Measurements from ENCODE around the gene GCN1.

The GCN1 gene

DNA sequence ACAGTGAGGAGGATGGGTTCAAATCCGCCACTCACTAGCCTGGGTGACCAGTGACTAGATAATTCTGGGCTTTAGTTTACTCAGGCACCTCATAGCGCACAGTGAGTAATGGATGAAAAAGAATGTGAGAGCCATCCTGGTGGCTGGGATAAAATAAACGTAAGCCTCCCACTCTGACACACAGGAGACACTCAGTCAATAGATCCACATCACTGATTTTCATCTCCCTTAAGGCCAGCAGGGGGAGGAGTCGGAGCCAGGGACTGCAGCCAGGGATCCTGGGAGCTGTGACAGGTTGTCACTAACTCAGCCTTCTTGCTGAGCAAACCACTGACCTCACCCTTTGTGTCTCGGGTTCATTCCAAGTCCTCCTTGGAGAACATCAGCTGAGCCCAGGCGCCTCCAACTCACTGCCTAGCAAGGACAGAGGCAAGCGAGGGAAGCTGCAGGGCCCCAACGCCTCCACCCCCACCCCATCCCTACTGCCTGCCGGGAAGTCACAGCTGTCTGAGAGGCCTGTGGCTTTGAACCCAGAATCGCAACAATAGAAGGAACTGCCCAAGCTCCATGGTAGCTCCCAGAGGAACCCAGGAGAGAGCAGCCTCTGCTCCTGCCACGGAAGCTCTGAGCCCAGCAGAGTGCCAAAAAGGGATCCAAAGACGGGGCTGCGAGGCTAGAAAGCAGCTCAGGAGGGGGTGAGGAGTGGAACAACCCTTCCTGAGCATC is 40.3 kb upstream of the GCN1 start:
- Histone ChIP-seq H2AFZ (ENCODE audit: low read length) (no peak overlapping the region), H3K79me2 (ENCODE audit: insufficient read depth, low read length) (no peaks in the 10 kb centered on the region), H3K4me1 (ENCODE audit: insufficient read depth, low read length, poor library complexity, severe bottlenecking) (peaks cover 22% of the 10 kb centered on the region), H3F3A (ENCODE audit: low read depth) (no peaks in the 10 kb centered on the region; the same call in 1 of the 2 replicates), H3K4me3 (ENCODE audit: low read length, poor library complexity, severe bottlenecking) (no peak overlapping the region), H3K9me3 (ENCODE audit: insufficient read depth, low read depth, low read length) (no peaks in the 10 kb centered on the region), H3K4me2 (ENCODE audit: low read depth, low read length, poor library complexity, severe bottlenecking) (no peak overlapping the region), H3K9ac (ENCODE audit: low read depth, low read length, poor library complexity, severe bottlenecking) (no peak overlapping the region), H3K36me3 (ENCODE audit: insufficient read depth, low read length) (no peaks in the 10 kb centered on the region), H3K9me2 (replicated peaks; ENCODE audit: low read depth, low read length) (no peaks in the 10 kb centered on the region), H4K20me1 (ENCODE audit: insufficient read depth, low read length, poor library complexity, severe bottlenecking) (no peaks in the 10 kb centered on the region), H3K27me3 (ENCODE audit: insufficient read depth, low read length, poor library complexity, severe bottlenecking) (no peaks in the 10 kb centered on the region)
- TF ChIP-seq, protein P1, sequence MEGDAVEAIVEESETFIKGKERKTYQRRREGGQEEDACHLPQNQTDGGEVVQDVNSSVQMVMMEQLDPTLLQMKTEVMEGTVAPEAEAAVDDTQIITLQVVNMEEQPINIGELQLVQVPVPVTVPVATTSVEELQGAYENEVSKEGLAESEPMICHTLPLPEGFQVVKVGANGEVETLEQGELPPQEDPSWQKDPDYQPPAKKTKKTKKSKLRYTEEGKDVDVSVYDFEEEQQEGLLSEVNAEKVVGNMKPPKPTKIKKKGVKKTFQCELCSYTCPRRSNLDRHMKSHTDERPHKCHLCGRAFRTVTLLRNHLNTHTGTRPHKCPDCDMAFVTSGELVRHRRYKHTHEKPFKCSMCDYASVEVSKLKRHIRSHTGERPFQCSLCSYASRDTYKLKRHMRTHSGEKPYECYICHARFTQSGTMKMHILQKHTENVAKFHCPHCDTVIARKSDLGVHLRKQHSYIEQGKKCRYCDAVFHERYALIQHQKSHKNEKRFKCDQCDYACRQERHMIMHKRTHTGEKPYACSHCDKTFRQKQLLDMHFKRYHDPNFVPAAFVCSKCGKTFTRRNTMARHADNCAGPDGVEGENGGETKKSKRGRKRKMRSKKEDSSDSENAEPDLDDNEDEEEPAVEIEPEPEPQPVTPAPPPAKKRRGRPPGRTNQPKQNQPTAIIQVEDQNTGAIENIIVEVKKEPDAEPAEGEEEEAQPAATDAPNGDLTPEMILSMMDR (conservative IDR thresholded peaks at IDR 0.05; ENCODE audit: low read length) = peak; percentile 15; the same call in 1 of the 2 replicates
- no peak for TF ChIP-seq EZH2phosphoT487 (IDR thresholded peaks at IDR 0.05; ENCODE audit: borderline replicate concordance)

DNA sequence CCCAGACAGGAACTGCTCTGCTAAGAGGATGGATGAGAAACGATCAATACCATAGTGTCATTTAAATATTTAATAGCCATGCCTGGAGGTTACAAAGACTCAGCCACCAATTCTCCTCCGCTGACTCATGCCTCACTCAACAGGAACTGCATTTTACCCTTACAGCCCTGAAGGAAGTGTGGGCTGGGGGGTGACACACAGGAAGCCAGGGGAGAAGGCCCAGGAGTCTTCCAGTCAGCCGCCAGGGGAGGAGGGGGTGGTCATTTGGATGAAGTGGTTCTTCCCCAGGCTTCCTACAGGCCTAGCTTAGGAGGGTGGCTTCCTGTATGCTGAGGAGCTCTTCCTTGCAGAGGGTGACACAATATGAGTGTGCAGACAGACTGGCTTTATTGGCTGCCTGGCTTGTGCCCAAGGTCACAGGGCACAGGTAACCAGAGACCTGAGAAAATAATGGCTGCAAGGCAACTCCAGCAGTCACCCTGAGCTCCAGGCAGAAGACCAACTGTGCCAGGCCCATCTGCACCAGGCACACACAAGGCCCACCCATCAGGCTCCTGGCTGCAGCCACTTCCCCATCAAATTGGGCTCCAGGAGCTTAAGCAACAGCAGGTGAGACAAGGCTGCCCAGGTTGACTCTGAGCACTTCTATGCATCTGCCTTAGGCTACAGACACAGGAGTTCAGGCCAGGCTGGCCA is 36.9 kb upstream of the GCN1 start:
- Histone ChIP-seq H3K79me2 (ENCODE audit: insufficient read depth, low read length) (no peaks in the 10 kb centered on the region), H3K27me3 (ENCODE audit: insufficient read depth, low read length, poor library complexity, severe bottlenecking) (no peaks in the 10 kb centered on the region), H3K9me2 (replicated peaks; ENCODE audit: low read depth, low read length) (no peaks in the 10 kb centered on the region), H3K9me3 (ENCODE audit: insufficient read depth, low read depth, low read length) (no peaks in the 10 kb centered on the region), H3K4me2 (ENCODE audit: low read depth, low read length, poor library complexity, severe bottlenecking) (peak overlapping the region; percentile 76), H3K4me1 (ENCODE audit: insufficient read depth, low read length, poor library complexity, severe bottlenecking) (peaks cover 40% of the 10 kb centered on the region), H4K20me1 (ENCODE audit: insufficient read depth, low read length, poor library complexity, severe bottlenecking) (no peaks in the 10 kb centered on the region), H3K36me3 (ENCODE audit: insufficient read depth, low read length) (no peaks in the 10 kb centered on the region), H3F3A (ENCODE audit: low read depth) (no peaks in the 10 kb centered on the region; the same call in 1 of the 2 replicates), H3K4me3 (ENCODE audit: low read length, poor library complexity, severe bottlenecking) (peak overlapping the region; percentile 61), H2AFZ (ENCODE audit: low read length) (no peak overlapping the region; the same call in 1 of the 2 replicates), H3K9ac (ENCODE audit: low read depth, low read length, poor library complexity, severe bottlenecking) (peak overlapping the region; percentile 67)
- TF ChIP-seq, protein P1 (conservative IDR thresholded peaks at IDR 0.05; ENCODE audit: low read length) = no peak
- no peak for TF ChIP-seq EZH2phosphoT487 (IDR thresholded peaks at IDR 0.05; ENCODE audit: borderline replicate concordance)

DNA sequence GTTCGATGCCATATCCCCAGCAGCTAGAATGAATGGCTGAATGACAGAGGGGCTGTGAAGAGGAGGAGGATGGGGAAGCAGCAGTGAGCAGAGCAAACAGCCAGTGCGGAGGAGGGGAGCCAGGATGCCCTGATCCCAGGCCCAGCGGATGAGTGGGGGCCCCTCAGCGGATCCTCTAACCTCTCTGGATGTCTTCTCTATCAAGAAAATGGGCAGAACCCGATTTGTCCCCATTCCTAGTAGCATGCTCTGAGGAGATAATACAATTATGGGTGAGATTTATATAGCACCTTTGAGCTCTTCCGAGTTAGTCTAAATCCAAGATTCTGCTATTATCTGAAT is 36.4 kb upstream of the GCN1 start:
- TF ChIP-seq, protein P1 (conservative IDR thresholded peaks at IDR 0.05; ENCODE audit: low read length) = no peak
- TF ChIP-seq EZH2phosphoT487 (IDR thresholded peaks at IDR 0.05; ENCODE audit: borderline replicate concordance) = no peak
- peak overlapping the region; percentile 61 for H3K4me3 ChIP-seq (ENCODE audit: low read length, poor library complexity, severe bottlenecking)
- H2AFZ ChIP-seq (ENCODE audit: low read length) = no peak overlapping the region; the same call in 1 of the 2 replicates
- no peaks in the 10 kb centered on the region for H4K20me1 ChIP-seq (ENCODE audit: insufficient read depth, low read length, poor library complexity, severe bottlenecking)
- no peaks in the 10 kb centered on the region for H3K79me2 ChIP-seq (ENCODE audit: insufficient read depth, low read length)
- H3K4me1 ChIP-seq (ENCODE audit: insufficient read depth, low read length, poor library complexity, severe bottlenecking) = peaks cover 40% of the 10 kb centered on the region
- H3K27me3 ChIP-seq (ENCODE audit: insufficient read depth, low read length, poor library complexity, severe bottlenecking) = no peaks in the 10 kb centered on the region
- H3K9me3 ChIP-seq (ENCODE audit: insufficient read depth, low read depth, low read length) = no peaks in the 10 kb centered on the region
- peak overlapping the region; percentile 67 for H3K9ac ChIP-seq (ENCODE audit: low read depth, low read length, poor library complexity, severe bottlenecking)
- H3K4me2 ChIP-seq (ENCODE audit: low read depth, low read length, poor library complexity, severe bottlenecking) = peak overlapping the region; percentile 76
- no peaks in the 10 kb centered on the region for H3K36me3 ChIP-seq (ENCODE audit: insufficient read depth, low read length)
- H3K9me2 ChIP-seq (replicated peaks; ENCODE audit: low read depth, low read length) = no peaks in the 10 kb centered on the region
- H3F3A ChIP-seq (ENCODE audit: low read depth) = no peaks in the 10 kb centered on the region; the same call in 1 of the 2 replicates

Data from Loucy (cell line).